Measurements from ENCODE around the gene NTMT2. TPM values are rescaled to one million over a fixed set of nuclear protein-coding genes. Genes with fewer than 3 reads are reported as not detected.
A peak's percentile ranks its signal among the peaks of the same experiment; 100 is the strongest.

NTMT2 gene
- total RNA-seq, 6 donors from 2014 or later: not detected

DNA sequence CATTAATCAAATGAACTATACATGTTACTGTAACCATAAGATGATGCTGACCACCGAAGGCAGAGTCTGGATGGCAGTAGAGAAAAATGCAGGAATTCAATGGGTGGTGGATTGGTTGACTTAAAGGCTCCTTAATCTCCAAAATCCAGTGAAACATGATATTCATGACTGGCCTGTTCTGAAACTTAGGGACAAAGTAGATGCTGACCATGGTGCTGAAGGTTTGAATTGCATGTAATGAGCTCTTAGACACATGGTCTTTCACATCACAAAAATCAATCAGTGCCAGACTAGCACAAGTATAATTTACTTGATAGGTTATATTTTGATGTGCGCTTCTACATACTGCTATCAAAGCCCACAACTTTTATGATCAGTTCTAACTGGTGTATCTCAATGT, 30.9 kb upstream of the NTMT2 start:
- H3K27ac ChIP-seq: no peak overlapping the region
- TF ChIP-seq EP300 (IDR thresholded peaks at IDR 0.05): no peak
- H3K36me3 ChIP-seq: no peaks in the 10 kb centered on the region
- no peak for ATAC-seq (ENCODE audit: low FRiP score in 2 of 2)
- H3K4me3 ChIP-seq: no peak overlapping the region
- no peaks in the 10 kb centered on the region for H3K9me3 ChIP-seq
- no peak for DNase-seq
- no peaks in the 10 kb centered on the region for H3K4me1 ChIP-seq
- WGBS, 2 donors: 81 to 82% methylated on average over 2 of the region's 2 CpGs
- no peaks in the 10 kb centered on the region for H3K27me3 ChIP-seq

DNA sequence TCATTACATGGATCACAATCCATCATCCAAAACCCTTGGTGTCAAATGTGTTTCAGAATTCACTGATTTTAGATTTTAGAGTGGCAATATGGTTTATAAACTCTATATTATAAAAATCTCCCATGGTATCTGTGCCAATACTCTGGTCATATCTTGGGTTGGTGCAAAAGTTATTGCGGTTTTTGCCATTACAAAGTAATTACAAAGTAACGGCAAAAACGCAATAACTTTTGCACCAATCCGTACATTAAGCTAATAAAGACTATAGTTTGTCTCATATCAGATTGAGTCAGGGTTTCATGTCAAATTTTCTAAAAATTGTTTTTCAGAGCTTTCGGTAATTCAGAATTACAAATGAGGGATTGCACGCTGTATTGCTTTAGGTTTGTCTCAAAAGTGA, 23.4 kb upstream of the NTMT2 start:
- 92 to 94% methylated on average over 6 of the region's 6 CpGs for WGBS, 2 donors
- no peaks in the 10 kb centered on the region for H3K27me3 ChIP-seq
- no peak for ATAC-seq (ENCODE audit: low FRiP score in 2 of 2)
- no peak for TF ChIP-seq POLR2A (IDR thresholded peaks at IDR 0.05)
- H3K36me3 ChIP-seq: no peaks in the 10 kb centered on the region
- no peaks in the 10 kb centered on the region for H3K9me3 ChIP-seq
- no peak overlapping the region for H3K27ac ChIP-seq
- no peak overlapping the region for H3K4me3 ChIP-seq
- no peak for DNase-seq
- H3K4me1 ChIP-seq: no peaks in the 10 kb centered on the region

DNA sequence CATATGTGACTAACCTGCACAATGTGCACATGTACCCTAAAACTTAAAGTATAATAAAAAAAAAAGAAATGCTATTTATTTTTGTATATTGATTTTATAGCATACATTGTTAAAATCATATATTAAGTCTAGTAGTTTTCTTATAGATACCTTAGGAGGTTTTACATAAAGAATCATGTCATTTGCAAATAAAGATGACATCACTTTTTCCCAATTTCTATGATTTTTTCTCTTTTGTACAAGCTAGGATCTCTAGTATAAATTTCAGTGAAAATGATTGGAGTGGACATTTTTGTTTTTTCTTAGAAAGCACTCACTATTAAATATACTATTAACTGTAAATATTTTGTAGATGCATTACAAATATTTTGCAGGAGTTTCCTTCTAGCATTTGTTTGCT, 20.5 kb upstream of the NTMT2 start:
- no peaks in the 10 kb centered on the region for H3K27me3 ChIP-seq
- ATAC-seq (ENCODE audit: low FRiP score in 2 of 2) (no peak), DNase-seq (no peak)
- H3K4me3 ChIP-seq: no peak overlapping the region
- no peaks in the 10 kb centered on the region for H3K9me3 ChIP-seq
- H3K4me1 ChIP-seq: no peaks in the 10 kb centered on the region
- no peak overlapping the region for H3K27ac ChIP-seq
- no peaks in the 10 kb centered on the region for H3K36me3 ChIP-seq
- TF ChIP-seq POLR2A (IDR thresholded peaks at IDR 0.05) (no peak), EP300 (IDR thresholded peaks at IDR 0.05) (no peak), POLR2AphosphoS5 (IDR thresholded peaks at IDR 0.05) (no peak)
- TF ChIP-seq, protein P1, sequence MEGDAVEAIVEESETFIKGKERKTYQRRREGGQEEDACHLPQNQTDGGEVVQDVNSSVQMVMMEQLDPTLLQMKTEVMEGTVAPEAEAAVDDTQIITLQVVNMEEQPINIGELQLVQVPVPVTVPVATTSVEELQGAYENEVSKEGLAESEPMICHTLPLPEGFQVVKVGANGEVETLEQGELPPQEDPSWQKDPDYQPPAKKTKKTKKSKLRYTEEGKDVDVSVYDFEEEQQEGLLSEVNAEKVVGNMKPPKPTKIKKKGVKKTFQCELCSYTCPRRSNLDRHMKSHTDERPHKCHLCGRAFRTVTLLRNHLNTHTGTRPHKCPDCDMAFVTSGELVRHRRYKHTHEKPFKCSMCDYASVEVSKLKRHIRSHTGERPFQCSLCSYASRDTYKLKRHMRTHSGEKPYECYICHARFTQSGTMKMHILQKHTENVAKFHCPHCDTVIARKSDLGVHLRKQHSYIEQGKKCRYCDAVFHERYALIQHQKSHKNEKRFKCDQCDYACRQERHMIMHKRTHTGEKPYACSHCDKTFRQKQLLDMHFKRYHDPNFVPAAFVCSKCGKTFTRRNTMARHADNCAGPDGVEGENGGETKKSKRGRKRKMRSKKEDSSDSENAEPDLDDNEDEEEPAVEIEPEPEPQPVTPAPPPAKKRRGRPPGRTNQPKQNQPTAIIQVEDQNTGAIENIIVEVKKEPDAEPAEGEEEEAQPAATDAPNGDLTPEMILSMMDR (IDR thresholded peaks at IDR 0.05): no peak

DNA sequence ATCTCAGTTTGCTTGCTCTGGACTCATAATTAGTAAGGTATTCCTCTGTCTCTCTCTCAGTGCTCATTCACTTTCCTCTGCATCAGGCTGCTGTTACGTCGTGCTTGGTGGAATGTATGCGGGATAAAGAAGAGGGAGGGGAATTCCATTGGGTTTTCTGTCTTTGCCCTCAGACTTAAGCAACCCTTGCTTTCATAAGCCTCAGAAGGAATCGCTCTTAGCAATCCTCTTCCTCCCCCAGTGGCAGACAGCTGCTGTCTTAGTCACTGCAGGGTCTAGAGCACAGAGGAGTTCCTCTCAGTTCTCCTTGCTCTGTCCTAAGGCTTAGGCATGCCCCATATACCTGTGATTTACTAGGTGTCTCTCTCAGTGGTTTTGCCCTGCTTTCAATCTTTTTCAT, 19.1 kb upstream of the NTMT2 start:
- H3K27me3 ChIP-seq: no peaks in the 10 kb centered on the region
- ATAC-seq (ENCODE audit: low FRiP score in 2 of 2) (peak in 1 of 2 donors; percentile 71), DNase-seq (no peak)
- H3K4me1 ChIP-seq: no peaks in the 10 kb centered on the region
- 45 to 62% methylated on average over 4 of the region's 4 CpGs for WGBS, 2 donors
- no peak overlapping the region for H3K27ac ChIP-seq
- H3K36me3 ChIP-seq: no peaks in the 10 kb centered on the region
- no peak for TF ChIP-seq POLR2AphosphoS5 (IDR thresholded peaks at IDR 0.05)
- TF ChIP-seq, protein P1 (IDR thresholded peaks at IDR 0.05): no peak
- TF ChIP-seq POLR2A (IDR thresholded peaks at IDR 0.05): no peak
- TF ChIP-seq EP300 (IDR thresholded peaks at IDR 0.05): no peak
- H3K4me3 ChIP-seq: no peak overlapping the region
- H3K9me3 ChIP-seq: no peaks in the 10 kb centered on the region

DNA sequence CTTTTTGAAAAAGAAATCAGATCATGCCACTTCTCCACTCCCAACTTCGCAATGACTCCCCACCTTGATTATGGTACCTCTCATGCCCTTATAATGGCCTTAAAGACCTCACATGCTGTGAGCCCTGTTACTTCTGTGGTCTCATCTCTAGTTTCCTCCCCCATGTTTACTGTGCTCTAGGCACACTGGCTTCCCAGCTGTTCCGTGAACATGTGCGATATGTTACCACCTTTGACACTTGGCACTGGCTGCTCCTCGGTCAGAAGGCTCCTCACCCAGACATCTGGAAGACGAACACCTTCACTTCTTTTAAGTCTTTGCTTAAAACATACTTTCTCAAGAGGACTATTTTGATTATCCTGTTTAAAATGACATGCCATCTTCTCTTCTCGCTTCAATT, 14.3 kb upstream of the NTMT2 start:
- Histone ChIP-seq H3K4me1 (no peaks in the 10 kb centered on the region), H3K36me3 (no peaks in the 10 kb centered on the region), H3K27ac (no peak overlapping the region), H3K9me3 (no peaks in the 10 kb centered on the region), H3K4me3 (no peak overlapping the region), H3K27me3 (no peaks in the 10 kb centered on the region)
- TF ChIP-seq, protein P1 (IDR thresholded peaks at IDR 0.05): no peak
- no peak for TF ChIP-seq POLR2A (IDR thresholded peaks at IDR 0.05)
- TF ChIP-seq EP300 (IDR thresholded peaks at IDR 0.05): no peak
- no peak for TF ChIP-seq POLR2AphosphoS5 (IDR thresholded peaks at IDR 0.05)
- no peak for ATAC-seq (ENCODE audit: low FRiP score in 2 of 2)
- DNase-seq: no peak
- WGBS, 2 donors: 63 to 70% methylated on average over 6 of the region's 6 CpGs

DNA sequence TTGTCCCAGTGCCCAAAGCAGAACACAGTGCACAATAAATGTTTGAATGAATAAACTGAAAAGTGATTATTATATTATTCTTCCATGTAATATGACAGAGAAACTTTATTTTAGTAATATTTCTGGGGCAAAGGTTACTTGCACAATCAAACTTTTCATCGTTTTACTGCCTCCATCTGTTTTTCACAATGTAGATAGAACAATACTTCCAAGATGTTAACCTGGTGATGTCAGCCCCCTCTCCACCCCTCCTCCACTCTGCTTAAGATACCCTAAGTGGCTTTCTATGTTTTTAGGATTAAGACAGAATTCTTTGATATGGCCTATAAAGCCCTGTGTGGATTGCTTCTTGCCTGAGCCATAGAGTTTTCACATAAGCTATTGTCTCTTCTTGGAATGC, 13.8 kb upstream of the NTMT2 start:
- Histone ChIP-seq H3K4me1 (no peaks in the 10 kb centered on the region), H3K9me3 (no peaks in the 10 kb centered on the region), H3K4me3 (no peak overlapping the region), H3K27ac (no peak overlapping the region), H3K27me3 (no peaks in the 10 kb centered on the region), H3K36me3 (no peaks in the 10 kb centered on the region)
- DNase-seq: no peak
- ATAC-seq (ENCODE audit: low FRiP score in 2 of 2): no peak
- 28 to 41% methylated on average over 1 of the region's 1 CpG for WGBS, 2 donors
- TF ChIP-seq POLR2AphosphoS5 (IDR thresholded peaks at IDR 0.05): no peak
- TF ChIP-seq EP300 (IDR thresholded peaks at IDR 0.05): no peak
